ENCODE data around the gene ABR. TPM values are rescaled to one million over a fixed set of nuclear protein-coding genes. Genes with fewer than 3 reads are reported as not detected.

ABR gene
- total RNA-seq, 1 donor from 2014 or later = 110 TPM

- peak overlapping the region; percentile 94 for H3K27ac Mint-ChIP-seq (ENCODE audit: unreplicated experiment)
- H3K36me3 Mint-ChIP-seq (ENCODE audit: unreplicated experiment) = peaks cover 27% of the 10 kb centered on the region
- H3K4me1 Mint-ChIP-seq (ENCODE audit: unreplicated experiment) = peaks cover 69% of the 10 kb centered on the region
- no peak for DNase-seq (ENCODE audit: extremely low spot score, unreplicated experiment)
- H3K4me3 Mint-ChIP-seq (ENCODE audit: unreplicated experiment) = peak overlapping the region; percentile 56
- no peaks in the 10 kb centered on the region for H3K27me3 Mint-ChIP-seq (ENCODE audit: unreplicated experiment)
- TF ChIP-seq CTCF (IDR thresholded peaks at IDR 0.05) = no peak
- no peaks in the 10 kb centered on the region for H3K9me3 Mint-ChIP-seq (ENCODE audit: unreplicated experiment)
These were observed 176.8 kb downstream of the ABR start for GRCh38 chr17:1002771-1003555.

GRCh38 chr17:1002412-1002753 is 177.4 kb downstream of the ABR start:
- Mint-ChIP-seq H3K27ac (ENCODE audit: unreplicated experiment) (peak overlapping the region; percentile 94), H3K36me3 (ENCODE audit: unreplicated experiment) (peaks cover 26% of the 10 kb centered on the region), H3K4me3 (ENCODE audit: unreplicated experiment) (peak overlapping the region; percentile 55), H3K9me3 (ENCODE audit: unreplicated experiment) (no peaks in the 10 kb centered on the region), H3K4me1 (ENCODE audit: unreplicated experiment) (peaks cover 72% of the 10 kb centered on the region), H3K27me3 (ENCODE audit: unreplicated experiment) (no peaks in the 10 kb centered on the region)
- no peak for TF ChIP-seq CTCF (IDR thresholded peaks at IDR 0.05)
- no peak for DNase-seq (ENCODE audit: extremely low spot score, unreplicated experiment)

- H3K4me1 Mint-ChIP-seq (ENCODE audit: unreplicated experiment) = peaks cover 75% of the 10 kb centered on the region
- peak overlapping the region; percentile 55 for H3K4me3 Mint-ChIP-seq (ENCODE audit: unreplicated experiment)
- H3K27ac Mint-ChIP-seq (ENCODE audit: unreplicated experiment) = peak overlapping the region; percentile 94
- peaks cover 26% of the 10 kb centered on the region for H3K36me3 Mint-ChIP-seq (ENCODE audit: unreplicated experiment)
- no peak for TF ChIP-seq CTCF (IDR thresholded peaks at IDR 0.05)
- H3K27me3 Mint-ChIP-seq (ENCODE audit: unreplicated experiment) = no peaks in the 10 kb centered on the region
- no peak for DNase-seq (ENCODE audit: extremely low spot score, unreplicated experiment)
- H3K9me3 Mint-ChIP-seq (ENCODE audit: unreplicated experiment) = no peaks in the 10 kb centered on the region
These were observed 178.0 kb downstream of the ABR start for GRCh38 chr17:1001640-1002411.

- Mint-ChIP-seq H3K4me1 (ENCODE audit: unreplicated experiment) (peaks cover 74% of the 10 kb centered on the region), H3K27ac (ENCODE audit: unreplicated experiment) (peak overlapping the region; percentile 94), H3K4me3 (ENCODE audit: unreplicated experiment) (peak overlapping the region; percentile 45), H3K9me3 (ENCODE audit: unreplicated experiment) (no peaks in the 10 kb centered on the region), H3K36me3 (ENCODE audit: unreplicated experiment) (peaks cover 25% of the 10 kb centered on the region), H3K27me3 (ENCODE audit: unreplicated experiment) (no peaks in the 10 kb centered on the region)
- DNase-seq (ENCODE audit: extremely low spot score, unreplicated experiment) = no peak
- TF ChIP-seq CTCF (IDR thresholded peaks at IDR 0.05) = no peak
These were observed 179.0 kb downstream of the ABR start for GRCh38 chr17:1000597-1001461.

Measured in osteocyte (in vitro differentiated cells).